Lung (tissue), 12 donors: ENCODE results near the gene MYH7. TPM values are rescaled to one million over a fixed set of nuclear protein-coding genes. Genes with fewer than 3 reads are reported as not detected.

ENCODE experiments used
- ATAC-seq: fragments of 200-7000 bp; cut with Tn5 transposase; one replicate; pipeline ENCODE4 v1.9.1; 2020; ENCODE audit warnings: moderate number of reproducible peaks; ENCODE audit not compliant: insufficient read depth, low FRiP score
- DNase-seq, 3 donors: peaks; one replicate each; pipeline ENCODE4 v3.0.0-alpha.2; 2013 to 2017
- H3K27ac ChIP-seq, 2 donors: one replicate each; pipeline ENCODE4 v1.5.1; 2013; ENCODE audit warnings: mild to moderate bottlenecking in 2 of 2, moderate library complexity in 2 of 2, control low read depth in 1 of 2, inconsistent platforms in 1 of 2, low read depth in 1 of 2, low read length in 1 of 2
- H3K27me3 ChIP-seq, 3 donors: one replicate each; pipeline ENCODE4 v1.5.1; 2013; ENCODE audit warnings: low read length in 2 of 3; ENCODE audit not compliant: control insufficient read depth in 3 of 3, insufficient read depth in 3 of 3
- H3K36me3 ChIP-seq, 4 donors: one replicate each; pipeline ENCODE4 v1.5.1; 2013; ENCODE audit warnings: low read length in 4 of 4, mild to moderate bottlenecking in 1 of 4, moderate library complexity in 1 of 4; ENCODE audit not compliant: control insufficient read depth in 4 of 4, insufficient read depth in 4 of 4
- H3K4me1 ChIP-seq, 5 donors: one replicate each; pipeline ENCODE4 v1.5.1; 2013; ENCODE audit warnings: low read length in 5 of 5, mild to moderate bottlenecking in 2 of 5, moderate library complexity in 1 of 5; ENCODE audit not compliant: control insufficient read depth in 5 of 5, insufficient read depth in 5 of 5
- H3K4me3 ChIP-seq: one replicate; pipeline ENCODE4 v1.5.1; 2013; ENCODE audit warnings: mild to moderate bottlenecking, control low read depth, moderate library complexity
- H3K9ac ChIP-seq, 2 donors: one replicate each; pipeline ENCODE4 v1.5.1; 2013; ENCODE audit warnings: low read length in 2 of 2, control low read depth in 1 of 2; ENCODE audit not compliant: insufficient read depth in 1 of 2
- H3K9me3 ChIP-seq, 4 donors: one replicate each; pipeline ENCODE4 v1.5.1; 2013; ENCODE audit warnings: low read length in 3 of 4, mild to moderate bottlenecking in 1 of 4, moderate library complexity in 1 of 4; ENCODE audit not compliant: control insufficient read depth in 4 of 4, insufficient read depth in 3 of 4
- WGBS, 2 donors: extraction: QIAGEN DNeasy Blood & Tissue Kit; methylation state at CpG; one replicate each; pipeline ENCODE4 v1.1.7; 2013; 5-methylcytosine and 5-hydroxymethylcytosine counted together
- polyA plus RNA-seq, 2 donors: library from polyadenylated mRNA; stranded (reverse); fragments of 200-250 nt; gene quantifications; one replicate each; pipeline ENCODE4 v1.2.1, GENCODE V29; 2013
- total RNA-seq, 2 donors: library from RNA; depleted of rRNA in 1 of 2; stranded (reverse); fragments of >200 nt in 1 of 2; gene quantifications; one replicate each; pipeline ENCODE4 v1.2.1, GENCODE V29; 2014 to 2021
- TF ChIP-seq, protein P1 (sequence below): IDR thresholded peaks from 2 replicates; pipeline ENCODE4 v1.5.1; 2012; ENCODE audit warnings: mild to moderate bottlenecking; ENCODE audit errors: control extremely low read depth, extremely low read depth
- donor health status: control.
- donor health status: control.
- donor health status: Bipolar disorder and iron deficiency.
- donor health status: healthy.
- donor health status: DM: yes; HTN: yes; CAD: no.

MYH7 gene
- total and polyA plus RNA-seq, 4 donors = 0.02 to 0.19 (median 0.09) TPM; not detected in 1

DNA sequence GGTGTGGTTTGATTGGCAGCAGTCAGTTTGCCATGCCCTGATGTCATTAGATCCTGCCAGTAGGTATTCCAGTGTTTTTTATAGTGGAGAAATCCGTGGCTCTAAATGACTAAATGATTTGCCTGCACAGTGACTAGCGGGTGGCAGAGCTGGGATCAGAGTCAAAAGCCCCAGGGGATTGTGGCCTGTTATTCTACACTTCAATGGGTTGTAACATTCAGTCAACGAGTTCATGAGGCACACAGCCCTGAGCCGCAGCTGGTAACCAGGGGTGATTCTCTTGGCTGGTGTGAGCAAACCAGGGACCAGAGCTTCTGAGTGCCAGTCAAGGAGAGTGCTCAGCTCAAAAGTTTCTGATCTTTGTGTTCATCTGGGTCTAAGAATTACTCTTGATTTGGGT lies 29.2 kb downstream of the MYH7 start:
- DNase-seq = no peak
- Histone ChIP-seq H3K9ac (no peak overlapping the region), H3K27ac (peak overlapping the region in 1 of 2 donors; percentile 91), H3K4me1 (no peaks in the 10 kb centered on the region), H3K27me3 (peaks cover 0 to 5% (median 0%) of the 10 kb centered on the region in 3 donors), H3K9me3 (peaks cover 0 to 5% (median 0%) of the 10 kb centered on the region in 4 donors), H3K36me3 (no peaks in the 10 kb centered on the region), H3K4me3 (no peak overlapping the region)
- ATAC-seq = no peak
- WGBS, 2 donors = 62 to 78% methylated on average over 4 of the region's 4 CpGs
- TF ChIP-seq, protein P1, sequence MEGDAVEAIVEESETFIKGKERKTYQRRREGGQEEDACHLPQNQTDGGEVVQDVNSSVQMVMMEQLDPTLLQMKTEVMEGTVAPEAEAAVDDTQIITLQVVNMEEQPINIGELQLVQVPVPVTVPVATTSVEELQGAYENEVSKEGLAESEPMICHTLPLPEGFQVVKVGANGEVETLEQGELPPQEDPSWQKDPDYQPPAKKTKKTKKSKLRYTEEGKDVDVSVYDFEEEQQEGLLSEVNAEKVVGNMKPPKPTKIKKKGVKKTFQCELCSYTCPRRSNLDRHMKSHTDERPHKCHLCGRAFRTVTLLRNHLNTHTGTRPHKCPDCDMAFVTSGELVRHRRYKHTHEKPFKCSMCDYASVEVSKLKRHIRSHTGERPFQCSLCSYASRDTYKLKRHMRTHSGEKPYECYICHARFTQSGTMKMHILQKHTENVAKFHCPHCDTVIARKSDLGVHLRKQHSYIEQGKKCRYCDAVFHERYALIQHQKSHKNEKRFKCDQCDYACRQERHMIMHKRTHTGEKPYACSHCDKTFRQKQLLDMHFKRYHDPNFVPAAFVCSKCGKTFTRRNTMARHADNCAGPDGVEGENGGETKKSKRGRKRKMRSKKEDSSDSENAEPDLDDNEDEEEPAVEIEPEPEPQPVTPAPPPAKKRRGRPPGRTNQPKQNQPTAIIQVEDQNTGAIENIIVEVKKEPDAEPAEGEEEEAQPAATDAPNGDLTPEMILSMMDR = no peak

DNA sequence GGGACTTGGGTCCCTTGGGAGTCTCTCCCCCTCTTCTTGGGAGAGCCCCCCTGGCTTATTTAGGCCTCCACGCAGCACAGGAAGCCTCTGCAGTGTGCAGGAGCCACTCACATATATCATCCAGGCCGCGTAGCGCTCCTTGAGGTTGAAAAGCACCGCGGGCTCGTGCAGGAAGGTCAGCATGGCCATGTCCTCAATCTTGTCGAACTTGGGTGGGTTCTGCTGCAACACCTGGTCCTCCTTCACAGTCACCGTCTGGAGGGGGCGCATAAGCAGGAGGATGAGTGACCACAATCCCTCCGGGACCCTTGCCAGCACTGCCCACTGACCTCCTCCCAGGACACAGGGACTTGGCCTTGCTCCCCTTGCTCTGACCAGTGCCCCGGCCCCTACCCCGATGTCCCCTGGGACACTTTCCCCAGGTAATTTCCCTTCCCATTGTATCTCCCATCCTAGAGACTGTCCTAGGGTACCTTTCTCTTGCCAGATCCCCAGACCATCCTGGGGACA lies 29.9 kb downstream of the MYH7 start:
- ATAC-seq = no peak
- TF ChIP-seq, protein P1 = no peak
- no peak for DNase-seq
- Histone ChIP-seq H3K36me3 (no peaks in the 10 kb centered on the region), H3K4me1 (no peaks in the 10 kb centered on the region), H3K4me3 (no peak overlapping the region), H3K9me3 (peaks cover 0 to 5% (median 0%) of the 10 kb centered on the region in 4 donors), H3K27ac (peak overlapping the region in 1 of 2 donors; percentile 91), H3K27me3 (peaks cover 0 to 5% (median 0%) of the 10 kb centered on the region in 3 donors), H3K9ac (no peak overlapping the region)
- 80 to 88% methylated on average over 13 of the region's 13 CpGs for WGBS, 2 donors

DNA sequence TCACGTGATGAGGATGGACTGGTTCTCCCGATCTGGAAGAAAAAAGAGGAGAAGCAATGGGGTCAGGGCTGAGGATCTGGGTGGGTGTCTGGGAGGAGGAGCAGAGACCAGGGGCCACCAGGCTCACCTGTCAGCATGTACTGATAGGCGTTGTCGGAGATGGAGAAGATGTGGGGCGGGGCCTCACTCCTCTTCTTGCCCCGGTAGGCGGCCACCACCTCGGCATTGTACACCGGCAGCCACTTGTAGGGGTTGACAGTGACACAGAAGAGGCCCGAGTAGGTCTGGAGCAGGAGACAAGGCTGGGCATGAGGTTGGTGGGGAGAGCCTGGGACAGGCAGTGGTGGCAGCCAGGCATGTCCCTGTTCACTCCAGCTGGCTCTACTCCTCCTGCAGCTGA lies 30.4 kb downstream of the MYH7 start:
- DNase-seq = no peak
- TF ChIP-seq, protein P1 = no peak
- no peaks in the 10 kb centered on the region for H3K4me1 ChIP-seq
- H3K4me3 ChIP-seq = no peak overlapping the region
- no peak overlapping the region for H3K9ac ChIP-seq
- H3K27ac ChIP-seq = peak overlapping the region in 1 of 2 donors; percentile 91
- H3K9me3 ChIP-seq = peaks cover 0 to 5% (median 0%) of the 10 kb centered on the region in 4 donors
- 71 to 93% methylated on average over 10 of the region's 10 CpGs for WGBS, 2 donors
- peaks cover 0 to 5% (median 0%) of the 10 kb centered on the region in 3 donors for H3K27me3 ChIP-seq
- no peak for ATAC-seq
- H3K36me3 ChIP-seq = no peaks in the 10 kb centered on the region
